ENCODE data around the gene RPS25.

DNA sequence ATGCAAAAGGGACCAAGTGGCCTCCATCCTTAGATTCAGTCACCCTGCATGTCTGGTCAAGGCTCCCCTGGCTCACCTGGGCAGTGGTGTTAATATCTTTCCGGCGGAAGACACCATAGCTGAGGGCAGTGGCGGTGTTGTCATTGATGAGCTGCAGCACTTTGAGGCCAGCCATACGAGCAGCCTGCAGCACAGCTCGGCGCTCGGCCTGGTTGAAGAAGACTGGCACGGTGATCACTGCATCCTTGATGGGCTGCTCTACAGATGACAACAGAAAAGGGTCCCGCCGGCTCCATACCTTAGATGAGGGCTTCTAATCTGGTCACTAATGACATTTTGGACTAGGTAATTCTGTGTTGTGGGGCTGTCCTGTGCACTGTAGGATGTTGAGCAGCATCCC lies 36.3 kb upstream of the RPS25 start:
- no peak for TF ChIP-seq MAX (IDR thresholded peaks at IDR 0.05; ENCODE audit: low read depth)
- TF ChIP-seq EP300 (IDR thresholded peaks at IDR 0.05; ENCODE audit: borderline replicate concordance in 1 of 2, low read depth in 1 of 2, low read length in 1 of 2), result no peak
- TF ChIP-seq, protein P1, sequence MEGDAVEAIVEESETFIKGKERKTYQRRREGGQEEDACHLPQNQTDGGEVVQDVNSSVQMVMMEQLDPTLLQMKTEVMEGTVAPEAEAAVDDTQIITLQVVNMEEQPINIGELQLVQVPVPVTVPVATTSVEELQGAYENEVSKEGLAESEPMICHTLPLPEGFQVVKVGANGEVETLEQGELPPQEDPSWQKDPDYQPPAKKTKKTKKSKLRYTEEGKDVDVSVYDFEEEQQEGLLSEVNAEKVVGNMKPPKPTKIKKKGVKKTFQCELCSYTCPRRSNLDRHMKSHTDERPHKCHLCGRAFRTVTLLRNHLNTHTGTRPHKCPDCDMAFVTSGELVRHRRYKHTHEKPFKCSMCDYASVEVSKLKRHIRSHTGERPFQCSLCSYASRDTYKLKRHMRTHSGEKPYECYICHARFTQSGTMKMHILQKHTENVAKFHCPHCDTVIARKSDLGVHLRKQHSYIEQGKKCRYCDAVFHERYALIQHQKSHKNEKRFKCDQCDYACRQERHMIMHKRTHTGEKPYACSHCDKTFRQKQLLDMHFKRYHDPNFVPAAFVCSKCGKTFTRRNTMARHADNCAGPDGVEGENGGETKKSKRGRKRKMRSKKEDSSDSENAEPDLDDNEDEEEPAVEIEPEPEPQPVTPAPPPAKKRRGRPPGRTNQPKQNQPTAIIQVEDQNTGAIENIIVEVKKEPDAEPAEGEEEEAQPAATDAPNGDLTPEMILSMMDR (IDR thresholded peaks at IDR 0.05), result no peak
- TF ChIP-seq, protein P2, sequence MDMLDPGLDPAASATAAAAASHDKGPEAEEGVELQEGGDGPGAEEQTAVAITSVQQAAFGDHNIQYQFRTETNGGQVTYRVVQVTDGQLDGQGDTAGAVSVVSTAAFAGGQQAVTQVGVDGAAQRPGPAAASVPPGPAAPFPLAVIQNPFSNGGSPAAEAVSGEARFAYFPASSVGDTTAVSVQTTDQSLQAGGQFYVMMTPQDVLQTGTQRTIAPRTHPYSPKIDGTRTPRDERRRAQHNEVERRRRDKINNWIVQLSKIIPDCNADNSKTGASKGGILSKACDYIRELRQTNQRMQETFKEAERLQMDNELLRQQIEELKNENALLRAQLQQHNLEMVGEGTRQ (IDR thresholded peaks at IDR 0.05; ENCODE audit: borderline replicate concordance, low read depth, low read length), result no peak

All from SK-N-SH (cell line).